ENCODE data around the gene RLF. TPM values are rescaled to one million over a fixed set of nuclear protein-coding genes. Genes with fewer than 3 reads are reported as not detected.

The RLF gene, protein sequence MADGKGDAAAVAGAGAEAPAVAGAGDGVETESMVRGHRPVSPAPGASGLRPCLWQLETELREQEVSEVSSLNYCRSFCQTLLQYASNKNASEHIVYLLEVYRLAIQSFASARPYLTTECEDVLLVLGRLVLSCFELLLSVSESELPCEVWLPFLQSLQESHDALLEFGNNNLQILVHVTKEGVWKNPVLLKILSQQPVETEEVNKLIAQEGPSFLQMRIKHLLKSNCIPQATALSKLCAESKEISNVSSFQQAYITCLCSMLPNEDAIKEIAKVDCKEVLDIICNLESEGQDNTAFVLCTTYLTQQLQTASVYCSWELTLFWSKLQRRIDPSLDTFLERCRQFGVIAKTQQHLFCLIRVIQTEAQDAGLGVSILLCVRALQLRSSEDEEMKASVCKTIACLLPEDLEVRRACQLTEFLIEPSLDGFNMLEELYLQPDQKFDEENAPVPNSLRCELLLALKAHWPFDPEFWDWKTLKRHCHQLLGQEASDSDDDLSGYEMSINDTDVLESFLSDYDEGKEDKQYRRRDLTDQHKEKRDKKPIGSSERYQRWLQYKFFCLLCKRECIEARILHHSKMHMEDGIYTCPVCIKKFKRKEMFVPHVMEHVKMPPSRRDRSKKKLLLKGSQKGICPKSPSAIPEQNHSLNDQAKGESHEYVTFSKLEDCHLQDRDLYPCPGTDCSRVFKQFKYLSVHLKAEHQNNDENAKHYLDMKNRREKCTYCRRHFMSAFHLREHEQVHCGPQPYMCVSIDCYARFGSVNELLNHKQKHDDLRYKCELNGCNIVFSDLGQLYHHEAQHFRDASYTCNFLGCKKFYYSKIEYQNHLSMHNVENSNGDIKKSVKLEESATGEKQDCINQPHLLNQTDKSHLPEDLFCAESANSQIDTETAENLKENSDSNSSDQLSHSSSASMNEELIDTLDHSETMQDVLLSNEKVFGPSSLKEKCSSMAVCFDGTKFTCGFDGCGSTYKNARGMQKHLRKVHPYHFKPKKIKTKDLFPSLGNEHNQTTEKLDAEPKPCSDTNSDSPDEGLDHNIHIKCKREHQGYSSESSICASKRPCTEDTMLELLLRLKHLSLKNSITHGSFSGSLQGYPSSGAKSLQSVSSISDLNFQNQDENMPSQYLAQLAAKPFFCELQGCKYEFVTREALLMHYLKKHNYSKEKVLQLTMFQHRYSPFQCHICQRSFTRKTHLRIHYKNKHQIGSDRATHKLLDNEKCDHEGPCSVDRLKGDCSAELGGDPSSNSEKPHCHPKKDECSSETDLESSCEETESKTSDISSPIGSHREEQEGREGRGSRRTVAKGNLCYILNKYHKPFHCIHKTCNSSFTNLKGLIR (N-terminal part only)
- total RNA-seq, result 10 to 100 TPM; 25.6 to 29.7 (median 26.7) TPM
- total RNA-seq (2013), result 29.8 TPM

DNA sequence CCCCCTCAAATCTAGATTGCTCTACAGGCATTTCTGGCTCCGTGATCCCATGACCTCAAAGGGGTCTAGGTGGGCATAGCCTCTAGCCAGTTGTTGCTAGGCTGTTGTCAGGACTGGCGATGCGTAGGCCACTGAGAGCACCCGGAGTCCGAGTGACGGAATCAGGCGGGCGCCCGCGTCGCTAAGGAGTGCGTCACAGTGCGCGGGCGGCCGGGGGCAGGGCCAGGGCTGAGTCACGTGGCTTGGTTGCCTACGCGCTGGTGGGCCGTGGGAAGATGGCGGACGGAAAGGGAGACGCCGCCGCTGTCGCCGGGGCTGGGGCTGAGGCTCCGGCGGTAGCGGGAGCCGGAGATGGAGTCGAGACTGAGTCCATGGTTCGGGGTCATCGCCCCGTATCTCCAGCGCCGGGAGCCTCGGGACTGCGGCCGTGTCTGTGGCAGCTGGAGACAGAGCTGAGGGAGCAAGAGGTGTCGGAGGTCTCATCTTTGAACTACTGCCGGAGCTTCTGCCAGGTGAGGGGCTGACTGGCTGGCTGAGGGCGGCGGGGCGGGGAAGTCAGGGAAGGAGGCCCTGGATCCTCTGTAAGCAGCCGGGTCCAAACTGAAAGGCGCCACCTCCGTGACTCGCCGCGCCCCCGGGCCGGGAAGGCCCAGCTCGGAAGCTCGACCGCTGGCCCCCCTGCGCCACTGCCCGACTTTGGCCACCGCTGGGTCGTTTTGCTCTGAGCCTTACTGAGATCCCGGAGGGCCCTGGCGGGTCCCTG is at the start of gene RLF:
Gene RLF, plus strand, starts transcription at position 263 of the 763 bp plus-strand sequence. Its CDS starts 13 bp downstream, at position 276.
- Histone ChIP-seq H3K9me3 (ENCODE audit: control insufficient read depth, insufficient read depth, low read length) (no peaks in the 10 kb centered on the region), H3K4me3 (ENCODE audit: low read length) (peak within 1 kb of the TSS; percentile 91), H3K4me1 (ENCODE audit: control insufficient read depth, insufficient read depth, low read length) (peaks cover 11% of the 10 kb centered on the region), H3K27ac (ENCODE audit: low read length) (peak within 1 kb of the TSS; percentile 99), H3K36me3 (ENCODE audit: control insufficient read depth, insufficient read depth, low read length) (no peaks in the 10 kb centered on the region), H3K27me3 (ENCODE audit: control insufficient read depth, insufficient read depth, low read length) (no peaks in the 10 kb centered on the region)
- H3K9me3 Mint-ChIP-seq, result no peaks in the 10 kb centered on the region
- no peaks in the 10 kb centered on the region for H3K36me3 Mint-ChIP-seq
- no peak within 1 kb of the TSS for H3K4me3 Mint-ChIP-seq
- intact Hi-C loops (cut with micrococcal nuclease), result loop anchor here (1.0 to 5.0 kb wide), 2 partner anchors 96 to 224 kb away; partner anchors contain the start of gene ZMPSTE24
- H3K4me1 Mint-ChIP-seq, result peaks cover 7 to 18% of the 10 kb centered on the region in 2 donors
- peak; percentile 97 for DNase-seq
- no peaks in the 10 kb centered on the region for H3K27me3 Mint-ChIP-seq (ENCODE audit: low read depth in 2 of 2)
- peak; percentile 94 to 99 (median 96) for ATAC-seq
- TF ChIP-seq, protein P1, sequence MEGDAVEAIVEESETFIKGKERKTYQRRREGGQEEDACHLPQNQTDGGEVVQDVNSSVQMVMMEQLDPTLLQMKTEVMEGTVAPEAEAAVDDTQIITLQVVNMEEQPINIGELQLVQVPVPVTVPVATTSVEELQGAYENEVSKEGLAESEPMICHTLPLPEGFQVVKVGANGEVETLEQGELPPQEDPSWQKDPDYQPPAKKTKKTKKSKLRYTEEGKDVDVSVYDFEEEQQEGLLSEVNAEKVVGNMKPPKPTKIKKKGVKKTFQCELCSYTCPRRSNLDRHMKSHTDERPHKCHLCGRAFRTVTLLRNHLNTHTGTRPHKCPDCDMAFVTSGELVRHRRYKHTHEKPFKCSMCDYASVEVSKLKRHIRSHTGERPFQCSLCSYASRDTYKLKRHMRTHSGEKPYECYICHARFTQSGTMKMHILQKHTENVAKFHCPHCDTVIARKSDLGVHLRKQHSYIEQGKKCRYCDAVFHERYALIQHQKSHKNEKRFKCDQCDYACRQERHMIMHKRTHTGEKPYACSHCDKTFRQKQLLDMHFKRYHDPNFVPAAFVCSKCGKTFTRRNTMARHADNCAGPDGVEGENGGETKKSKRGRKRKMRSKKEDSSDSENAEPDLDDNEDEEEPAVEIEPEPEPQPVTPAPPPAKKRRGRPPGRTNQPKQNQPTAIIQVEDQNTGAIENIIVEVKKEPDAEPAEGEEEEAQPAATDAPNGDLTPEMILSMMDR (IDR thresholded peaks at IDR 0.05), result no peak
- no peak within 1 kb of the TSS for H3K27ac Mint-ChIP-seq
- WGBS (ENCODE audit: insufficient coverage), result under 1% methylated on average over 62 of the region's 62 CpGs

DNA sequence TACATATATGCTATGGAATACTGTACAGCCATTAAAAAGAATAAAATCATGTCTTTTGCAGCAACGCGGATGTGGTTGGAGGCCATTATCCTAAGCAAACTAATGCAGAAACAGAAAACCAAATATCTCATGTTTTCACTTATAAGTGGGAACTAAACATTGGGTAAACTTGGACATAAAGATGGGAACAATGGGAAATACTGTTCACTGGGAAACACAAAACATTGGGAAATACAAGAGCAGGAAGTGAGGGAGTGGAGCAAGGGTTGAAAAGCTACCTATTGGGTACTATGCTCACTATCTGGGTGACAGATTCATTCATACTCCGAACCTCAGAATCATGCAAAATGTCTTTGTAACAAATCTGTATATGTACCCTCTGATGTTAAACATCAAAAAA is 46.8 kb upstream of the RLF start:
- no peak overlapping the region for H3K4me3 Mint-ChIP-seq

DNA sequence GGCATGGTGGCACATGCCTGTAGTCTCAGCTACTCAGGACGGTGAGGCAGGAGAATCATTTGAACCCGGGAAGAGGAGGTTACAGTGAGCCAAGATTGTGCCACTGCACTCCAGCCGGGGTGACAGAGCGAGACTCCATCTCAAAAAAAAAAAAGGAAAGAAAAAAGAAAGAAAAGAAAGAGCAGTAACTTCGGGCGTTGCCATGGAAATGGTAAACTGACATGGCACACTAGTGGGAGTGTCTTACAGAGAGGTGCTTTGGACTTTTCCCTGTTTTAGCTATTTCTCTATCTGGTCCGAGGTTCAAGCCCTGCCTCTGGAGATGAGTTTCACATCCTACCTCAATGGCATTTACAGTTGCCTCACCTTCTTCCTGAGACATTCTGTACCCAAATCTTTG is 41.1 kb upstream of the RLF start:
- Histone ChIP-seq H3K4me1 (ENCODE audit: control insufficient read depth, insufficient read depth, low read length) (no peaks in the 10 kb centered on the region), H3K4me3 (ENCODE audit: low read length) (no peak overlapping the region), H3K27ac (ENCODE audit: low read length) (no peak overlapping the region), H3K9me3 (ENCODE audit: control insufficient read depth, insufficient read depth, low read length) (no peaks in the 10 kb centered on the region), H3K36me3 (ENCODE audit: control insufficient read depth, insufficient read depth, low read length) (no peaks in the 10 kb centered on the region), H3K27me3 (ENCODE audit: control insufficient read depth, insufficient read depth, low read length) (no peaks in the 10 kb centered on the region)
- intact Hi-C loops (cut with micrococcal nuclease), result no loop called here
- Mint-ChIP-seq H3K27me3 (ENCODE audit: low read depth in 2 of 2) (peaks cover 17 to 32% of the 10 kb centered on the region in 2 donors), H3K4me1 (no peaks in the 10 kb centered on the region), H3K36me3 (no peaks in the 10 kb centered on the region), H3K4me3 (no peak overlapping the region), H3K27ac (no peak overlapping the region), H3K9me3 (no peaks in the 10 kb centered on the region)
- TF ChIP-seq, protein P1 (IDR thresholded peaks at IDR 0.05), result no peak
- ATAC-seq, result no peak
- 90% methylated on average over 7 of the region's 7 CpGs for WGBS (ENCODE audit: insufficient coverage)
- DNase-seq, result no peak

More for the DNA sequence above, 46.8 kb upstream of the RLF start:
- Histone ChIP-seq H3K36me3 (ENCODE audit: control insufficient read depth, insufficient read depth, low read length) (no peaks in the 10 kb centered on the region), H3K27ac (ENCODE audit: low read length) (no peak overlapping the region), H3K9me3 (ENCODE audit: control insufficient read depth, insufficient read depth, low read length) (peaks cover 17% of the 10 kb centered on the region), H3K4me3 (ENCODE audit: low read length) (no peak overlapping the region), H3K27me3 (ENCODE audit: control insufficient read depth, insufficient read depth, low read length) (no peaks in the 10 kb centered on the region), H3K4me1 (ENCODE audit: control insufficient read depth, insufficient read depth, low read length) (no peaks in the 10 kb centered on the region)
- peaks cover 35 to 55% of the 10 kb centered on the region in 2 donors for H3K27me3 Mint-ChIP-seq (ENCODE audit: low read depth in 2 of 2)
- H3K9me3 Mint-ChIP-seq, result peaks cover 4 to 10% of the 10 kb centered on the region in 2 donors
- DNase-seq (no peak), ATAC-seq (no peak)
- no peak overlapping the region for H3K27ac Mint-ChIP-seq
- peaks cover 8% of the 10 kb centered on the region for H3K36me3 Mint-ChIP-seq
- H3K4me1 Mint-ChIP-seq, result no peaks in the 10 kb centered on the region
- intact Hi-C loops (cut with micrococcal nuclease), result no loop called here
- WGBS (ENCODE audit: insufficient coverage), result 96% methylated on average over 3 of the region's 3 CpGs
- TF ChIP-seq, protein P1 (IDR thresholded peaks at IDR 0.05), result no peak

Measured in natural killer cell (primary cell).